Lower leg skin (tissue), 4 donors: ENCODE measurements around the gene ASB8. TPM values are rescaled to one million over a fixed set of nuclear protein-coding genes. Genes with fewer than 3 reads are reported as not detected.

Source experiments
- DNase-seq, 2 donors: peaks; one replicate each; pipeline ENCODE4 v3.0.0-alpha.2; 2019; ENCODE audit warnings: low spot score in 2 of 2
- H3K4me3 ChIP-seq: fragments of 200-600 bp; sonication (generic); 2 replicates; pipeline ENCODE4 v1.5.1; 2017; ENCODE audit warnings: mild to moderate bottlenecking, low read depth; ENCODE audit not compliant: poor library complexity, severe bottlenecking
- POLR2A ChIP-seq, 2 donors: fragments of 450-650 bp; IDR thresholded peaks; one replicate each; pipeline ENCODE4 v1.6.1; 2016 to 2017; ENCODE audit warnings: antibody characterized with exemption in 2 of 2, mild to moderate bottlenecking in 1 of 2, moderate library complexity in 1 of 2
- WGBS, 2 donors: methylation state at CpG; one replicate each; pipeline ENCODE4 v1.1.5; 2018; 5-methylcytosine and 5-hydroxymethylcytosine counted together
- intact Hi-C: fragments of 100-400 bp; cut with DNase I; formaldehyde crosslinking; loops from one replicate; pipeline ENCODE4 v1.15.0; 2023; ENCODE audit warnings: low total_unique reads
- total RNA-seq, 4 donors: library from RNA; depleted of rRNA; stranded (reverse); fragments of >200 nt; gene quantifications; one replicate each; pipeline ENCODE4 v1.1.0, GENCODE V29; 2016
- TF ChIP-seq, protein P1 (sequence below), 3 donors: fragments of 450-650 bp; IDR thresholded peaks; one replicate each; pipeline ENCODE4 v1.5.1; 2016; ENCODE audit warnings: antibody characterized with exemption in 3 of 3, mild to moderate bottlenecking in 3 of 3, moderate library complexity in 2 of 3

ASB8 gene
- total RNA-seq, 4 donors from 2014 or later = 26.5 to 31.0 (median 27.9) TPM

DNA sequence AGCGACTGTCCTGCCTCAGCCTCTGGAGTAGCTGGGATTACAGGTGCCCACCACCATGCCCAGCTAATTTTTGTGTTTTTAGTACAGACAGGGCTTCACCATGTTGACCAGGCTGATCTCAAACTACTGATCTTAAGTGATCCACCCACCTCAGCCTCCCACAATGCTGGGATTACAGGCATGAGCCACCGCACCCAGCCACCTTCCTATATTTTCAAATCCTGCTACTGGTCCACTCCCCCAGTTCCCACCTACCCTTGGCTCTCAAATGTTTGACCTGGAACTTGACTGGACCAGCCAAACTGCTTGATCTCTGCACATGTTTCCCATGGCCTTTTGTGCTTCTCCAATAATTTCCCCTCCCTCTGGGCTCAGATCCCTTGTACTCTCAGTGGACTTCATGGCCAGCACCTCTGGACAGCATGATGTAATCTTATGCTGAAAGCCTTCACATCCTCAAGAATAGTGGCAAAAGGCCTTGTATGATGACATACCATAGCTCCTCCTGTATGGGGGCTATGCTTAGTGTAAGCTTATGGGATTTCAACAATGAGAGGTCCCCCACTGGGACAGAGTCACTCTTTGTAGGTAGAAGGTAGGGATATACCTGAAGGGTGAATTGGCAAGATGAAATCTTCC, 23.7 kb upstream of the ASB8 start:
- no peak for DNase-seq
- intact Hi-C loops = no loop called here
- TF ChIP-seq, protein P1, sequence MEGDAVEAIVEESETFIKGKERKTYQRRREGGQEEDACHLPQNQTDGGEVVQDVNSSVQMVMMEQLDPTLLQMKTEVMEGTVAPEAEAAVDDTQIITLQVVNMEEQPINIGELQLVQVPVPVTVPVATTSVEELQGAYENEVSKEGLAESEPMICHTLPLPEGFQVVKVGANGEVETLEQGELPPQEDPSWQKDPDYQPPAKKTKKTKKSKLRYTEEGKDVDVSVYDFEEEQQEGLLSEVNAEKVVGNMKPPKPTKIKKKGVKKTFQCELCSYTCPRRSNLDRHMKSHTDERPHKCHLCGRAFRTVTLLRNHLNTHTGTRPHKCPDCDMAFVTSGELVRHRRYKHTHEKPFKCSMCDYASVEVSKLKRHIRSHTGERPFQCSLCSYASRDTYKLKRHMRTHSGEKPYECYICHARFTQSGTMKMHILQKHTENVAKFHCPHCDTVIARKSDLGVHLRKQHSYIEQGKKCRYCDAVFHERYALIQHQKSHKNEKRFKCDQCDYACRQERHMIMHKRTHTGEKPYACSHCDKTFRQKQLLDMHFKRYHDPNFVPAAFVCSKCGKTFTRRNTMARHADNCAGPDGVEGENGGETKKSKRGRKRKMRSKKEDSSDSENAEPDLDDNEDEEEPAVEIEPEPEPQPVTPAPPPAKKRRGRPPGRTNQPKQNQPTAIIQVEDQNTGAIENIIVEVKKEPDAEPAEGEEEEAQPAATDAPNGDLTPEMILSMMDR (IDR thresholded peaks at IDR 0.05) = no peak
- TF ChIP-seq POLR2A (IDR thresholded peaks at IDR 0.05) = no peak
- 95 to 96% methylated on average over 2 of the region's 2 CpGs for whole genome bisulfite sequencing, 2 donors
- no peak overlapping the region for H3K4me3 ChIP-seq

DNA sequence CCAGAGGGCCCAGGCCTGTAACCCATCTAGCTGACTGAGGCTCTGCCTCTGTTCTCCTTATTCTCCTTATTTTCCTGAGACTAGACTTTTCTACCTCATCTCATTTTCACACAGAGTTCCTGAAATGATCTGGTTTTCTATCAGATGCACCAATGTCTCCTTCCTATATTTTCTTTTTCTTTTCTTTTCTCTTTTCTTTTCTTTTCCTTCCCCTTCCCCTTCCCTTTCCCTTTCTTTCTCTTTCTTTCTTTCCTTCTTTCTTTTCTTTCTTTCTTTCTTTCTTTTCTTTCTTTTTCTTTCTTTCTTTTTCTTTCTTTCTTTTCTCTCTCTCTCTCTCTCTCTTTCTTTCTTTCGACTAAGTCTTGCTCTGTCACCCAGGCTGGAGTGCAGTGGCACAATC, 23.1 kb upstream of the ASB8 start:
- 80 to 91% methylated on average over 1 of the region's 1 CpG for WGBS, 2 donors
- DNase-seq = no peak
- TF ChIP-seq, protein P1 (IDR thresholded peaks at IDR 0.05) = no peak
- TF ChIP-seq POLR2A (IDR thresholded peaks at IDR 0.05) = no peak
- H3K4me3 ChIP-seq = no peak overlapping the region
- intact Hi-C loops = no loop called here

DNA sequence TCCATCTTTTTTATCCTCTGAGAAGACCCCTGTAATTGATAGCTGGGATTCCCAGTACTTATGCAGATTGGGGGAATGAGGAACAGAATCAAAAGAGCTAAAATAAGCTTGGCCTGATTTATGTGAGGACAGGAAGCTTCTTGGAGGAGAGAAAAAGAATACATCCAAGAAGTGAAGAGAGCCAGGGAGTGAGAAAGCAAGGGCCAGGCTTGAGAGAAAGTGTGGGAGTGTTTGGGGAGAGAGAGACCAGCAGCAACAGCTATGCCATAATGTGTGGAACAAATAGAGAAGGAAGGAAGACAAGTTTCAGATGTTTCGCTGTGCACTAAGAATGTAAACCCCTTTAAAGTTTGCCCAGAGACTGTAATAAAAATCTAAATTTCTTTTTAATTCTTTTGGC, 22.2 kb upstream of the ASB8 start:
- TF ChIP-seq POLR2A (IDR thresholded peaks at IDR 0.05) = no peak
- TF ChIP-seq, protein P1 (IDR thresholded peaks at IDR 0.05) = no peak
- WGBS, 2 donors = 93 to 100% methylated on average over 1 of the region's 1 CpG
- no peak for DNase-seq
- intact Hi-C loops = no loop called here
- H3K4me3 ChIP-seq = no peak overlapping the region

DNA sequence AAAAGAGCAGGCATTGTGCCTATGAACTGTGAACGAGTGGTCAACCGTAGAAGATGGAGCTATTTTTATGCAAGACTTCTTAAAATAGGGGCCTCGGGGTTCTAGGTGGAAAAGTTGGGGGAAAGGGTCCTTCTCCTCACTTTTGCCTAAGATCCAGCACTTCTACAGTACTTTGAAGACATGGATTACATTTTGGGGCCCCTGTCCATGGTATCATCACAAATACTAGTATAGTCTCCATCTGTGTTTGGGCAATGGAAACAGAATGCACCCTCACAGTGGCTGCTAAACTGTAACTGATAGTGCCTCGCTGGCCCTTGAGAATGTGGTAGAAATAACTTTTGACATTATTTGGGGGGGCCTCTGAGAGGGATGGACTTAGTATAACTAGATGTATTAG, 20.7 kb upstream of the ASB8 start:
- intact Hi-C loops = no loop called here
- no peak for DNase-seq
- 88% methylated on average over 4 of the region's 4 CpGs for WGBS, 2 donors
- no peak for TF ChIP-seq POLR2A (IDR thresholded peaks at IDR 0.05)
- TF ChIP-seq, protein P1 (IDR thresholded peaks at IDR 0.05) = no peak
- no peak overlapping the region for H3K4me3 ChIP-seq

DNA sequence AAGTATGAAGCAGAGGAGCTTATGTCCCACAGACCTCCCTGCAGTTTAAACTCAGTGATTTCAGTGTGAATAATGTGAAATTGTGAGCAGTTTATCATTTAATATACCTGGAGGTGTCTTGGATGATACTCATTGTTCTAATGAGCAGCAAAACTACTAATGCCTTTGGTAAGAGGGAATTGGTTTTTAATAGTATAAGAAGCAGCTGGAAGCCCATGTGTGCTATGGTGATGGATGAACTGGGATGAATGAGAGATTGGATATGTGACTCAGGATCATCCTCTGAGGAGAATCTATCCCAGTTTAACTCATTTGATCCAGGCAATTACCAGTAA, 19.1 kb upstream of the ASB8 start:
- intact Hi-C loops = no loop called here
- DNase-seq = no peak
- TF ChIP-seq, protein P1 (IDR thresholded peaks at IDR 0.05) = no peak
- TF ChIP-seq POLR2A (IDR thresholded peaks at IDR 0.05) = no peak
- no peak overlapping the region for H3K4me3 ChIP-seq
